Measurements from ENCODE around the gene S1PR1.
A peak's percentile ranks its signal among the peaks of the same experiment; 100 is the strongest.
"Not testable (repeated sequence)": the region's sequence is repeated elsewhere in the genome, so short reads cannot be mapped to it uniquely, and the experiment has no call there.

Gene S1PR1

GRCh38 chr1:101219924-101220870 lies 16.6 kb upstream of the S1PR1 start:
- no peak for DNase-seq (ENCODE audit: low read depth in 3 of 3)

- no peak for DNase-seq (ENCODE audit: low read depth in 3 of 3)
Measured at GRCh38 chr1:101220906-101221305, 15.9 kb upstream of the S1PR1 start.

DNA sequence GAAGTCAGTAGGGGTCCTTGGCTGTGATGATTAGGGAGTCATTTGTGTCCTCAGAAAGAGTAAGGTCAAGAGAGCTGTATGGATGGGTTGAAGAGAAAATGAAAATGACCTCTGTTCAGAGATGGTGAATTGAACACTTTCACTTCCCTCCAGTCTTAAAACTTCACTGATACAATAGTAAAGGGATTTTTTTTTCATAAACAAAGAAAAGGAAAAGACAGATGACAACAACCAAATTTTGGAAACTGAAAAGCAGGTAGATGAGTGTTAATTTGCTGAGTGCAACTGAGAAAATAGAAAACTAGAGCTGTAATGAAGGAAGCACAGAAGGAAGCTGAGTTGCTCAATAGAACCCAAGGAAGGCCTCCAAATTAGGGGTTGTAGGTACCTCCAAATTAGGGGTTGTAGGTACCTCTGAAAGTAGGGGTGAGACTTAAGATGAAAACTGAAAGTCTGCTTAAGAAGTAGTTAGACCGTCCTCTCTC lies 14.8 kb upstream of the S1PR1 start:
- no peak for DNase-seq (ENCODE audit: low read depth in 3 of 3)

GRCh38 chr1:101227837-101228236 lies 9.0 kb upstream of the S1PR1 start:
- no peak for DNase-seq (ENCODE audit: low read depth in 3 of 3)

GRCh38 chr1:101228424-101229134 lies 8.2 kb upstream of the S1PR1 start:
- no peak for DNase-seq (ENCODE audit: low read depth in 3 of 3)

GRCh38 chr1:101232182-101232581 lies 4.6 kb upstream of the S1PR1 start:
- not testable (repeated sequence) for DNase-seq (ENCODE audit: low read depth in 3 of 3)

DNA sequence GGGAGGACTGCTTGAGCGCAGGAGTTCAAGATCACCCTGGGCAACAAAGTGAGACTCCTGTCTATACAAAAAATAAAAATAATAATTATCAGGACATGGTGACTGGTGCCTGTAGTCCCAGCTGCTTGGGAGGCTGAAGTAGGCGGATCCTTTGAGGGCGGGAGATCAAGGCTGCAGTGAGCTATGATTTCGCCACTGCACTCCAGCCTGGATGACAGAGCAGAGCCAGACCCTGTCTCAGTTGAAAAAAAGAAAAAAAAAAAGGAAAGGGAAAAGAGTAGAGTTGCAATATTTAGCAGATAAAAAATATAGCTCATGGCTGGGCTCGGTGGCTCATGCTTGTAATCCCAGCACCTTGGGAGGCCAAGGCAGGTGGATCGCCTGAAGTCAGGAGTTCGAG lies 3.3 kb upstream of the S1PR1 start:
- DNase-seq (ENCODE audit: low read depth in 3 of 3) = no peak

DNA sequence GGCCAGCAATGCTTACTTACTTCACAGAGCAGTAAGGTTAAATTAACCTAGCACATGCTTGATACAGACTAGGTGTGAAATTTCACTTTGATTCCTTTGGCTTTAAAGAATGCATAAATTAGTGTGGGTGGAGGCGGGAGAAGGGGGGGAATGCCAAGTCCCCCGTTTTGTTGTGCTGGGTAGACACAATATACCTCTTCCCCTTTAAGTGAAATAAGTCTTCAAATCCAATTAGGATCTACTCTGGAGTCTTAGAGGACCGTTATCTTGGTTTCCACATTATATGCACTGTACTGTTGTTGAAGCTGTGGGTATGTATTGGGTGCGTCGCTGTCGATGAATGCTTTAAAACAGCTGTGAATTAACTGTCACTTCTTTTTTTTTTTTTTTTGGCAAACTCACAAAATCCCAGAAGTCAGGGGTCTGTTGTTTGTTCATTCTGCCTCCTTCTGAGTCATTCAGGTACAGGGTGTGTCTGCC lies 1.6 kb upstream of the S1PR1 start:
- no peak for DNase-seq (ENCODE audit: low read depth in 3 of 3)

DNA sequence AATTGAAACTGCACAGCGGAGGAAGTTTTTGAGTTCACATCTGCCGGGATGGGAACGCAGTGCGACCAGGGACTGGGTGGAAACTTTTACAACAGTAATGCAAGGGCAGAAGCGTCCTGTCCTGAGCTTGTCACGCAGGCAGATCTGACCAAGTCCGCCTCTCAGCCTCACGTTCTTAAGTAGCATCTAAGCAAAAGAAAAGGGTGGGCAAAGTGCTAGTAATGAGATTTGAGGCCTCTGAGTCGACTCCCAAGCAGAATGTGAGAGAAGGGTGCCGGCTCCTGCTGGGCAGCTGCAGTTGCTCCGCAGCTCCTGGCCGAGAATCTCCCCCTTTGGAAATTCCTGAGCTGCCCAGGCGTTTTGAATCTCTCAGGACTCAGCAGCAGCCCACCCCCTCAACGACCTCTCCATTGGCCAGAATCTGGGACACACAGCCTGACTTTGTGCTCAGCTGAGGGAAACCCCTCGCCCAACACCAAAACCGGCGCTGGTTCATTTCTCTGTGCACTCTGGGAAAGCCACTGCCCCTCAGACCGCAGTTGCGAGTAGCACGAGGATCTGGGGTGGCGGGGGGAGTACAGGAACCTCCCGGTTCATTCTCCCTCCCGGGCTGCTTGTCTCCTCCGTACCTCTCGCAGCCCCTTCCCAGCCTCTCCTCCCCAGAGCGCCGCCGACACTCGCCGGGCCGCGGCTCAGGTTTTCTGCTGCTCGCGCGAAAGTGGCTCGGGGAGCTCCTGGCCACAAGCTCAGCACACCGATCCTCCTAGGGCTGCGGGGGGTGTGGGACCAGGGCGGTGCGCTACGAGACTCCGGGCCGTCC lies 913 bp upstream of the S1PR1 start:
- DNase-seq (ENCODE audit: low read depth in 3 of 3) = peak; percentile 42 to 60 (median 45)

DNA sequence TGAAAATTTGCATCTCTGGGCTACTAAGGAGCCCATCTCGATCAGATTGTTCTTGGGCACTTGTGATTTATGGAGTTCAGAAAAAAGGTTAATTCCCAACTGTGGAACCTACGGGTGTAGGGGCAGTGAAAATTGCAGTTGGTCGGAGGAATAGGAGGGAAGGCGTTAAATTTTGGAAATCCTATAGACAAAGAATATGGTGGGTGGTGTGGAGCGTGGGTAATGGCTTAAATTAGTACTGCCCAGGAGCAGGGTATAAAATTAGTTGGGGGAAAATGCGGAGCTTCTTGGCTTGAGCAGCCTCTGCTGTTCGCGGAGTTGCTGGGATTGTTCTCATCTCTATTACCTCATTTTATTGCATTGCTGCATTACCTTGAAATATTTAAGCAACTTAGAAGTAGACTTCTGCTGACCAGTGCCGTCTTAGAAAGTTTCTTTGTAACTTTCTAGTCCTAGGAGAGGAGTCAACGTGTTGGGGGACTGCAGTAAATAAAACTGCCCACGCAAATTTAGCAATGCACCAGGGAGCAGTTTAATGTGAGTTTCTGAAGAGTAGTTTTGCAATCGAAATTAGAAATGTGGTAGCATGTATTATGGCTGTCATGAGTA lies 514 bp downstream of the S1PR1 start:
- DNase-seq (ENCODE audit: low read depth in 3 of 3) = no peak

DNA sequence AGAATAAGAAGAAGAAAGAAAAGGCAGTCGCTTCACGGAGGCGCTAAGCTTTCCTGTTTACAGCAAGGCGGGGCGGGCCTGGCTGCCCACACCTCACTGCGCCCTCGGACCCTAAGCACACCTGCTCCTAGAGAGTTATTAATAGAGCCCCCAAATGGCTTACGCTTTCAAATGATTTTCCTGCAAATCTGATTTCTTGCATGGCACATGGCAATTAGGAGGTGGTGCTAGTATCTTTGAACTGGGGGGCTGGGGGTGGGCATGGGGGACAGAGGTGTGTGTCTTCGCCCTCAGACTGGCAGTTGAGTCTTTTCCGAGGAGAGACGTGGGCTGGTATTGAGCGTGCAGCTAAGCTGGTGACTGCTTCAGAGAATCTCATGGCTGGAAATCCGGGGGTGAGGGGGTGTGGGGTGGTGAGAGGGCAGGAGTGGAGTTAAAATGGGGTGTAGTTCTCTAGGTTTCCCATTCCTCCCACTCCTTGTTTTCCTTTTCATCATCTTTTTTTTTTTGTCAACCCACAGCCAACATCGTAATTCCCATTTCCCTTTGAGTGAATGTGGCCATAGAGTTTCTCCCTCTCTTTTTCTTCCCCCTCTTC lies 1.3 kb downstream of the S1PR1 start:
- peak; percentile 45 to 64 (median 58) for DNase-seq (ENCODE audit: low read depth in 3 of 3)

DNA sequence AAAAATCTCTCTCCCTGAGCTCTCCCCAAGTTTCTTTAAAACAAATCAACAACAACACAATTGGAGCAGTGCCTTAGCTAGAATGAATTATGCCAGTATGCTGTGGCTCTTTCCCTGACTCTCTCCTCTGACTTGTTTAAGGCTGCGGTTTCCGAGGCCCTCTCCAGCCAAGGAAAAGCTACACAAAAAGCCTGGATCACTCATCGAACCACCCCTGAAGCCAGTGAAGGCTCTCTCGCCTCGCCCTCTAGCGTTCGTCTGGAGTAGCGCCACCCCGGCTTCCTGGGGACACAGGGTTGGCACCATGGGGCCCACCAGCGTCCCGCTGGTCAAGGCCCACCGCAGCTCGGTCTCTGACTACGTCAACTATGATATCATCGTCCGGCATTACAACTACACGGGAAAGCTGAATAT lies 1.9 kb downstream of the S1PR1 start:
- DNase-seq (ENCODE audit: low read depth in 3 of 3) = peak; percentile 72 to 80 (median 80)

DNA sequence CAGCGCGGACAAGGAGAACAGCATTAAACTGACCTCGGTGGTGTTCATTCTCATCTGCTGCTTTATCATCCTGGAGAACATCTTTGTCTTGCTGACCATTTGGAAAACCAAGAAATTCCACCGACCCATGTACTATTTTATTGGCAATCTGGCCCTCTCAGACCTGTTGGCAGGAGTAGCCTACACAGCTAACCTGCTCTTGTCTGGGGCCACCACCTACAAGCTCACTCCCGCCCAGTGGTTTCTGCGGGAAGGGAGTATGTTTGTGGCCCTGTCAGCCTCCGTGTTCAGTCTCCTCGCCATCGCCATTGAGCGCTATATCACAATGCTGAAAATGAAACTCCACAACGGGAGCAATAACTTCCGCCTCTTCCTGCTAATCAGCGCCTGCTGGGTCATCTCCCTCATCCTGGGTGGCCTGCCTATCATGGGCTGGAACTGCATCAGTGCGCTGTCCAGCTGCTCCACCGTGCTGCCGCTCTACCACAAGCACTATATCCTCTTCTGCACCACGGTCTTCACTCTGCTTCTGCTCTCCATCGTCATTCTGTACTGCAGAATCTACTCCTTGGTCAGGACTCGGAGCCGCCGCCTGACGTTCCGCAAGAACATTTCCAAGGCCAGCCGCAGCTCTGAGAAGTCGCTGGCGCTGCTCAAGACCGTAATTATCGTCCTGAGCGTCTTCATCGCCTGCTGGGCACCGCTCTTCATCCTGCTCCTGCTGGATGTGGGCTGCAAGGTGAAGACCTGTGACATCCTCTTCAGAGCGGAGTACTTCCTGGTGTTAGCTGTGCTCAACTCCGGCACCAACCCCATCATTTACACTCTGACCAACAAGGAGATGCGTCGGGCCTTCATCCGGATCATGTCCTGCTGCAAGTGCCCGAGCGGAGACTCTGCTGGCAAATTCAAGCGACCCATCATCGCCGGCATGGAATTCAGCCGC lies 2.5 kb downstream of the S1PR1 start:
- DNase-seq (ENCODE audit: low read depth in 3 of 3) = no peak

- no peak for DNase-seq (ENCODE audit: low read depth in 3 of 3)
Measured at GRCh38 chr1:101240041-101240430, 3.2 kb downstream of the S1PR1 start.

DNA sequence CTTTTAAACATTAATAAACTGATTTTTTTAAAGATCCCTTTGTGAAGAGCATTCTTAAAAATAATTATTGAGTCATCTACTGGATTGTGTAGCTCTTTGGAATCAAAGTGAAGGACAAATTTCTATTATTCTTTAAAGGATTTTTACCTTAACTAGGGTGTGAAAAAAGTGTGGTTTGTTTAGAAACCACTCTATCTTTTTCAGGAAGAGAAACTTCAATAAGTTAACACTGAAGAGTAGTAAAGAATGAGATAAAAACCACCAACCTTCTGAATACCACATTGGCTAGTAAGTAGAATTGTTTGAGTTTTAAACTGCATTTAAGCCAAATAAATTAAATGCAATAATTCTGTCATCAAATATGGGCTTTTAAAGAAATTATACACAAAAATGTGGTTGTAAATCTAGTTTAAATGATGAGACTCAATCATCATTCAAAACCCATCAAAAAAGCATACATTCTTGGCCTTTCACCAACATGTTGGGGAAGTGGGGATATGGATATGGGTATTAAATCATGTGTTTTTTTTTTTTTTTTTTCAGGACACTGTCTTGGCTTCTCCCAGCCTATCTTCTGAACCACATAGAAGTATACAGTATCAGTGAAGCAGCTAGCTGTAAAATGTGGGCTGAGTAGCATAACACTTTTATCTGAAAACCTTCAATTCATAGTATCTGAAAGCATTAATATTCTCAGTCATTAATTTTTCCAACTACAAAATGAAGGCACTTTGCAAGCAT lies 4.8 kb downstream of the S1PR1 start:
- DNase-seq (ENCODE audit: low read depth in 3 of 3) = no peak

DNA sequence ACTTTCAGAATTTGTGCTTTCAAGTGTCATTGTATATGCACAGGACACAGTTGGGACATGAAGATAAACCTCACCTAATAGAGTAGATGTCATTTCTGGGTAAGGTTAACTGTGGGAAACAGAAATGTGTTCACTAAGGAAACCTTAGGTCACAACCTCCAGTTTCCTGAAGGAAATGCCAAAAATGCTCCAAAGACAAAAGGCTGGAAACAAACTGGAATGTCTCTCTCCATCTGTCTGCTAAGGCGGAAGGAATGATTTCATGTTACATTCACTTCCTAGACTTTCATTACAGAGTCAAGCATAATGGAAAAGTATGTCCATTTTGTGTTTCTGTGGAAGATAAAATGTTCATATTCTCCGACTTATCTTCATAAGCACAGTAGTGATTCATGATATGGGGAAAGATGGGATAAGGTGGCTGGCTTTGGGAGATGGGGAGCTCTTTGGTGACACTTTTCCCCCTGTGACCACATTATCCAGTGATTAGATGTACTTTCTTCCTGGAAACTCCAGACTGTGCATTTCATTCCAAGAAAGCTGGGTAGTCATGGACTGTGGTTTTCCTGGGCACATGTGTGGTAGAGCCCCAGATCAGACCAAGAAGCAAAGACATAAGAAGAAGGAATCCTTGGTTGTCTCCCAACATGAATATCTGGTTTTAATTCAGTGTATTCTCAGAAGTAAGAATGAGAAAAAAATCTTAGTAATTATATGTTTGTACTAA lies 5.7 kb downstream of the S1PR1 start:
- DNase-seq (ENCODE audit: low read depth in 3 of 3) = no peak

GRCh38 chr1:101243751-101244150 lies 6.9 kb downstream of the S1PR1 start:
- no peak for DNase-seq (ENCODE audit: low read depth in 3 of 3)

DNA sequence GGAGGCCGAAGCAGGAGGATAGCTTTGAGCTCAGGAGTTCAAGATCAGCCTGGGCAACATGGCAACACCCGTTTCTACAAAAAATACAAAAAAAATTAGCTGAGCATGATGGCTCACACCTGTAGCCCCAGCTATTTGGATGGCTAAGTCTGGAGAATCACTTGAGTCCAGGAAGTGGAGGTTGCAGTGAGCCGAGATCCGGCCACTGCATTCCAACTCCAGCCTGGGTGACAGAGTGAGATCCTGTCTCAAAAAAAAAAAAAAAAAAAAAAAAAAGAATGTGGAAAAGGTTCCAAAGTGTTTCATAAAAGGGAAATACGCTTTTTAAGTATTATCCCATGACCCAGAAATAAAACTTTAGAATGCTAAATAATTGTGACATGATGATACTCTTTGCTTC lies 8.0 kb downstream of the S1PR1 start:
- no peak for DNase-seq (ENCODE audit: low read depth in 3 of 3)

Data from stimulated activated CD4-positive, alpha-beta T cell treated with anti-CD3 and anti-CD28 coated beads, TNF-alpha, amount 100 ng/mL, for 4 hours (primary cell).